Skeletal muscle tissue (tissue), 4 donors: ENCODE measurements around the gene PSMC1. TPM values are rescaled to one million over a fixed set of nuclear protein-coding genes. Genes with fewer than 3 reads are reported as not detected.

Experiments used
- H3K27ac ChIP-seq: one replicate; pipeline ENCODE4 v1.7.0; 2013; ENCODE audit warnings: mild to moderate bottlenecking, low read depth, low read length, inconsistent platforms
- H3K27me3 ChIP-seq, 3 donors: one replicate each; pipeline ENCODE4 v1.7.0; 2013; ENCODE audit warnings: low read length in 3 of 3; ENCODE audit not compliant: control insufficient read depth in 3 of 3, insufficient read depth in 3 of 3
- H3K36me3 ChIP-seq, 3 donors: one replicate each; pipeline ENCODE4 v1.7.0; 2013; ENCODE audit warnings: low read length in 3 of 3; ENCODE audit not compliant: control insufficient read depth in 3 of 3, insufficient read depth in 3 of 3
- H3K4me1 ChIP-seq, 3 donors: one replicate each; pipeline ENCODE4 v1.7.0; 2013; ENCODE audit warnings: low read length in 3 of 3, mild to moderate bottlenecking in 3 of 3; ENCODE audit not compliant: control insufficient read depth in 3 of 3, insufficient read depth in 3 of 3
- H3K4me3 ChIP-seq, 3 donors: one replicate each; pipeline ENCODE4 v1.7.0; 2013; ENCODE audit warnings: low read length in 3 of 3
- H3K9ac ChIP-seq, 3 donors: one replicate each; pipeline ENCODE4 v1.7.0; 2013; ENCODE audit warnings: low read length in 3 of 3, mild to moderate bottlenecking in 3 of 3, moderate library complexity in 2 of 3, low read depth in 1 of 3
- H3K9me3 ChIP-seq, 3 donors: one replicate each; pipeline ENCODE4 v1.7.0; 2013; ENCODE audit warnings: low read length in 3 of 3; ENCODE audit not compliant: control insufficient read depth in 3 of 3
- total RNA-seq: library from RNA; depleted of rRNA; stranded (reverse); fragments of >200 nt; gene quantifications from one replicate; pipeline ENCODE4 v1.2.3, GENCODE V29; 2014
- donor health status: Osteomylitis.

The PSMC1 gene
- total RNA-seq, 1 donor from 2014 or later, result 84.5 TPM

GRCh38 chr14:90248594-90248993 lies 7.8 kb upstream of the PSMC1 start:
- peaks cover 0 to 6% (median 2%) of the 10 kb centered on the region in 3 donors for H3K27me3 ChIP-seq
- no peak overlapping the region for H3K27ac ChIP-seq
- no peaks in the 10 kb centered on the region for H3K4me1 ChIP-seq
- H3K9me3 ChIP-seq, result no peaks in the 10 kb centered on the region
- H3K36me3 ChIP-seq, result no peaks in the 10 kb centered on the region
- H3K9ac ChIP-seq, result no peak overlapping the region
- H3K4me3 ChIP-seq, result no peak overlapping the region

- Histone ChIP-seq H3K9ac (no peak overlapping the region), H3K27ac (no peak overlapping the region), H3K4me1 (peaks cover 8 to 17% (median 15%) of the 10 kb centered on the region in 3 donors), H3K9me3 (no peaks in the 10 kb centered on the region), H3K36me3 (peaks cover 0 to 3% (median 0%) of the 10 kb centered on the region in 3 donors), H3K27me3 (peaks cover 0 to 10% (median 5%) of the 10 kb centered on the region in 3 donors), H3K4me3 (no peak overlapping the region)
Observed at GRCh38 chr14:90253826-90254225, 2.5 kb upstream of the PSMC1 start.

GRCh38 chr14:90255871-90256270 lies 482 bp upstream of the PSMC1 start:
- peak overlapping the region; percentile 96 for H3K27ac ChIP-seq
- H3K9ac ChIP-seq, result peak overlapping the region; percentile 97 to 99 (median 97)
- H3K4me1 ChIP-seq, result peaks cover 8 to 17% (median 16%) of the 10 kb centered on the region in 3 donors
- H3K4me3 ChIP-seq, result peak overlapping the region; percentile 85 to 94 (median 88)
- peaks cover 0 to 10% (median 5%) of the 10 kb centered on the region in 3 donors for H3K27me3 ChIP-seq
- no peaks in the 10 kb centered on the region for H3K9me3 ChIP-seq
- H3K36me3 ChIP-seq, result peaks cover 4 to 13% (median 10%) of the 10 kb centered on the region in 3 donors

- Histone ChIP-seq H3K27me3 (no peaks in the 10 kb centered on the region), H3K4me1 (peaks cover 0 to under 1% (median 0%) of the 10 kb centered on the region in 3 donors), H3K36me3 (peaks cover 57 to 70% (median 65%) of the 10 kb centered on the region in 3 donors), H3K9ac (no peak overlapping the region), H3K27ac (no peak overlapping the region), H3K4me3 (no peak overlapping the region), H3K9me3 (no peaks in the 10 kb centered on the region)
Observed at GRCh38 chr14:90263748-90264449, 7.5 kb downstream of the PSMC1 start.

DNA sequence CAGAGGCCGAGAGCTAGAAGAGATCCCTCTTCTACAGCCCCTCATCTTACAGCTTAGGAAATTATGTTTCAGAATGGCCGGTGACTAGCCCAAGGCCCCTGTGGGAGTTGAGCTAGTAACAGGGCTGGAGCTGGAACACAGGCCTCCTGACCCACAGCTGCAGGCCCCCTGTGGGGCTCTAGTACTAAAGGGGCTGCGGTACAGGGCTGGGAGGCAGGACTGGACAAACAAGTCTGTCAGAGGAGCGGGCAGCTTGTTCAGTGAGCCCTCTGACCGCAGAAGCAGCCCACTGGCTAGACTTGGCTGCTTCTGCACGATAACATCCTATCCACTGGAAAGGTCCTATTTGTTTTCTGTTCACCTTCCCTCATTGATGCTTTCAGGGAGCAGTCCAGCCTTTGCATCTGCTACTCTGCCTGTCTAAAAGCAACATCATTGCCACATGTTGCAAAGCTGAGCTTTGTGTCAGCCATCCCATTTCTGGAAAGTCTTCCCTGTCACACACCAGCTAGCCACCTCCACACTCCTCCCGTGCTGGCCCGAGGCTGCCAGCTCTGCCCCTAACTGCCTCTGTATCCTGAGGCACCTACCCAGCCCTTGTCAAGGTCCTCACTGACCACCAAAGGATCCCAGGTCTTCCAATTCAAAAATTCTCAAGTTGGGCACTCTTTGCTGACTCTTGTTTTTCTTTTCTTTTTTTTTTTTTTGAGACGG lies 10.2 kb downstream of the PSMC1 start:
- Histone ChIP-seq H3K36me3 (peaks cover 61 to 81% (median 80%) of the 10 kb centered on the region in 3 donors), H3K4me3 (no peak overlapping the region), H3K27me3 (no peaks in the 10 kb centered on the region), H3K27ac (no peak overlapping the region), H3K4me1 (no peaks in the 10 kb centered on the region), H3K9ac (no peak overlapping the region), H3K9me3 (no peaks in the 10 kb centered on the region)

- H3K9me3 ChIP-seq, result no peaks in the 10 kb centered on the region
- H3K4me3 ChIP-seq, result no peak overlapping the region
- no peaks in the 10 kb centered on the region for H3K27me3 ChIP-seq
- no peak overlapping the region for H3K9ac ChIP-seq
- no peak overlapping the region for H3K27ac ChIP-seq
- peaks cover under 1 to 5% (median under 1%) of the 10 kb centered on the region in 3 donors for H3K4me1 ChIP-seq
- H3K36me3 ChIP-seq, result peaks cover 67 to 87% (median 83%) of the 10 kb centered on the region in 3 donors
Observed at GRCh38 chr14:90268420-90268819, 12.1 kb downstream of the PSMC1 start.

DNA sequence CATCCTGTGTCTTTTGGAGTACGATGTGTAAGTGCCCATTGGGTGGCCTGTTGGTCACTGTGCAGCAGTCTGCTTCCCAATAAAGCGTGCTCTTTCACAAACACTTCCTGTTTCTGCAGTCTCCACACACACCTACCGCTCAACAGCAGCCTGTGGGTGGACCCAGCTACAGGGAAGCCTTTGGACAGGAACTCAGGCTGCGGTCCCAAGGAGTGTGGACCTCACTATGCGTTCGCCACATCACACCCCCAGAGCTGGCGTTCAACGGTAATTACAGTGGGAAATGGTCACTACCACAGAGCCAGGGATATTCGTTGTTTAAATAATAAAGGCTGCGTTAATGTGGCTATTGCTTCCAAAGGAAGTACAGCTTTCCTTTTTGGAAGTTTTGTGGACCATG lies 16.2 kb downstream of the PSMC1 start:
- Histone ChIP-seq H3K36me3 (peaks cover 57 to 74% (median 58%) of the 10 kb centered on the region in 3 donors), H3K27me3 (no peaks in the 10 kb centered on the region), H3K4me3 (no peak overlapping the region), H3K9me3 (no peaks in the 10 kb centered on the region), H3K4me1 (peaks cover 15 to 19% (median 16%) of the 10 kb centered on the region in 3 donors), H3K27ac (no peak overlapping the region), H3K9ac (no peak overlapping the region)

DNA sequence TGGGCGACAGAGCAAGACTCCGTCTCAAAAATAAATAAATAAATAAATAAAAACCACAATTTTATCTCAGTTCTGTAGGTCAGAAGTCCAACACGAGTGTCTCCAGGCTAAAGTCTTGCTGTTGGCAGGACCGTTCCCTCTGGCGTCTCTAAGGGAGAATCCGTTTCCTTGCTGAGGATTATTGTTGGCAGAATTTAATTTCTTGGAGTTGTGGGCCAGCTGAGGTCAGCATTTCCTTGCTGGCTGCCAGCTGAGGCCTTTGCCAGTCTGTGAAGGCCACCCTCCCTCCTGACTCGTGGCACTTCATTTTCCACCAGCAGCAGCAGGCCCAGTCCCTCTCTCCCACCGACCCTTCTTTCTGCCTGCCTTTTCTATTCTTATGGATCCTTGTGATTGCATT lies 17.2 kb downstream of the PSMC1 start:
- no peak overlapping the region for H3K4me3 ChIP-seq
- no peaks in the 10 kb centered on the region for H3K9me3 ChIP-seq
- no peak overlapping the region for H3K27ac ChIP-seq
- H3K27me3 ChIP-seq, result no peaks in the 10 kb centered on the region
- peak overlapping the region in 2 of 3 donors; percentile 40 to 51 for H3K9ac ChIP-seq
- H3K4me1 ChIP-seq, result peaks cover 15 to 22% (median 16%) of the 10 kb centered on the region in 3 donors
- H3K36me3 ChIP-seq, result peaks cover 58 to 78% (median 63%) of the 10 kb centered on the region in 3 donors

GRCh38 chr14:90274019-90274418 lies 17.7 kb downstream of the PSMC1 start:
- peaks cover 15 to 26% (median 16%) of the 10 kb centered on the region in 3 donors for H3K4me1 ChIP-seq
- no peak overlapping the region for H3K27ac ChIP-seq
- H3K36me3 ChIP-seq, result peaks cover 59 to 78% (median 63%) of the 10 kb centered on the region in 3 donors
- no peaks in the 10 kb centered on the region for H3K27me3 ChIP-seq
- no peak overlapping the region for H3K4me3 ChIP-seq
- H3K9ac ChIP-seq, result peak overlapping the region in 2 of 3 donors; percentile 20 to 40
- H3K9me3 ChIP-seq, result no peaks in the 10 kb centered on the region
